ENCODE results near the gene DPM3. TPM values are rescaled to one million over a fixed set of nuclear protein-coding genes. Genes with fewer than 3 reads are reported as not detected.
A peak's percentile ranks its signal among the peaks of the same experiment; 100 is the strongest.

DPM3 gene
- total and polyA plus RNA-seq, 2 of the 13 experiments (the other 11 are each of a cell fraction or from before 2014, with no cell fraction given), result 23.2 to 53.4 TPM

- TF ChIP-seq ZNF33A (CRISPR knock-in tag; IDR thresholded peaks at IDR 0.05; ENCODE audit: borderline replicate concordance) (no peak), ZBTB7A (CRISPR knock-in tag; IDR thresholded peaks at IDR 0.05) (peak; percentile 4; the same call in 1 of the 2 replicates), PBX2 (CRISPR knock-in tag; IDR thresholded peaks at IDR 0.05) (no peak), TGIF2 (CRISPR knock-in tag; IDR thresholded peaks at IDR 0.05) (no peak), SSRP1 (CRISPR knock-in tag; IDR thresholded peaks at IDR 0.05) (peak; percentile 98), ZNF7 (CRISPR knock-in tag; IDR thresholded peaks at IDR 0.05) (peak; percentile 41; the same call in 1 of the 2 replicates), ZFP90 (CRISPR knock-in tag; IDR thresholded peaks at IDR 0.05; ENCODE audit: borderline replicate concordance) (no peak), GATA4 (IDR thresholded peaks at IDR 0.05; ENCODE audit: borderline replicate concordance, low read depth) (0 out of 2 replicates have a peak, but pooled peaks have one; percentile 18), DNMT3B (CRISPR knock-in tag; conservative IDR thresholded peaks at IDR 0.05) (peak; percentile 73; the same call in 1 of the 2 replicates), KLF15 (CRISPR knock-in tag; IDR thresholded peaks at IDR 0.05; ENCODE audit: borderline replicate concordance) (peak; percentile 60; the same call in 1 of the 2 replicates), TCF7L2 (IDR thresholded peaks at IDR 0.05; ENCODE audit: low read depth, low read length) (no peak), BHLHE40 (IDR thresholded peaks at IDR 0.05; ENCODE audit: low read length) (peak; percentile 42), SAP130 (CRISPR knock-in tag; IDR thresholded peaks at IDR 0.05; ENCODE audit: low read depth) (peak; percentile 59), POLR2A (IDR thresholded peaks at IDR 0.05; ENCODE audit: insufficient read depth in 1 of 2, low read depth in 2 of 2, low read length in 2 of 2) (peak in 1 of 2 experiments; percentile 75; a peak in 2 of 4 replicates), CSRNP1 (CRISPR knock-in tag; IDR thresholded peaks at IDR 0.05) (0 out of 2 replicates have a peak, but pooled peaks have one; percentile 15), ZNF549 (CRISPR knock-in tag; IDR thresholded peaks at IDR 0.05) (no peak), MAFF (IDR thresholded peaks at IDR 0.05; ENCODE audit: low read depth, low read length) (no peak), SP140L (CRISPR knock-in tag; IDR thresholded peaks at IDR 0.05; ENCODE audit: borderline replicate concordance) (no peak), ZNF30 (CRISPR knock-in tag; IDR thresholded peaks at IDR 0.05) (no peak), ZNF138 (CRISPR knock-in tag; IDR thresholded peaks at IDR 0.05; ENCODE audit: low read depth) (peak; percentile 67; the same call in 1 of the 2 replicates), NR0B2 (CRISPR knock-in tag; IDR thresholded peaks at IDR 0.05) (no peak; the same call in 1 of the 2 replicates), ZBTB42 (CRISPR knock-in tag; IDR thresholded peaks at IDR 0.05) (no peak), GABPA (IDR thresholded peaks at IDR 0.05; ENCODE audit: low read depth, low read length) (no peak), GABPA (CRISPR knock-in tag; IDR thresholded peaks at IDR 0.05; ENCODE audit: low read depth) (no peak), ZNF3 (CRISPR knock-in tag; IDR thresholded peaks at IDR 0.05) (no peak), ZNF326 (CRISPR knock-in tag; IDR thresholded peaks at IDR 0.05; ENCODE audit: borderline replicate concordance) (peak; percentile 13; the same call in 1 of the 2 replicates), IKZF5 (CRISPR knock-in tag; IDR thresholded peaks at IDR 0.05) (peak; percentile 91), ZNF225 (CRISPR knock-in tag; IDR thresholded peaks at IDR 0.05) (no peak)
Observed at GRCh38 chr1:155135415-155136028, 4.8 kb downstream of the DPM3 start, which contains the start of gene SLC50A1 (continued).
